ENCODE data around the gene LBP. TPM values are rescaled to one million over a fixed set of nuclear protein-coding genes. Genes with fewer than 3 reads are reported as not detected.

Gene LBP
- total and polyA plus RNA-seq, 2 of the 13 experiments (the other 11 are each of a cell fraction or from before 2014, with no cell fraction given) = 0.07 to 0.20 TPM

DNA sequence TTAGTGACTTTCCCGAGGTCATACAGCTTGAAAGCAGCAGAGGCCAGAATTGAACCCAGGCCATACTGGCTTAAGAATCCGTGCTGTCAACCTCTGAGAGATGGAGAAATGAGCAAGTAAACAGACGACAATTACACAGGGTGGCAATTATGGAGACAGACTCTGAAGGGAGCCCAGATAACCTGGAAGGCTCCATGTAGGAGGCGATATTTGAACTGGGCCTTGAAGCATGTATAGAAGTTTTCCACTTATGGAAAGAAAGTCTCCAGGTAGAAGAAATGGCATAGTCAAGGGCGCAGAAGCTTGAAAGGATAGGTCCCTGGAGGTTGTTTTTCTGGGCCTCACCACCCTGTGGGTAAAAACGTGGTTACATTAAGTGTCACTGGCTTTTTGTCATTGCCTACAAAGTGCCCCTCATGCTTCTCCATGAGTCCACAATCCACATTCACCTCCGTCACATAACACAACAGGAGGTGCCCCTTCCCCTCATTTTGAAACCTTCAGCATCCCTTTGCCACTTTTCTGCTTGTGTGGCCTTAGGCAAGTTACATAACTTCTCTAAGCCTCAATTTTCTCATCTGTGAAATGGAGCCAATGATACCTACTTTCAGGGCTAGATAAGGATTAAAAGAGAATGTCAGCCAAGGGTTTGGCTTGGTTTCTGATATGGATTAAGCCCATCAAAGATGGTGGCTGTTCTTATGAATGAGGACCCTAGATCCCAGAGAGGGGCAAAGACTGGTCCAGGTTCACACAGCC, 48.2 kb upstream of the LBP start:
- Histone ChIP-seq H4K20me1 (ENCODE audit: insufficient read depth, low read length) (no peaks in the 10 kb centered on the region), H3K4me3 (replicated peaks in 1 of 3; ENCODE audit: insufficient read depth in 1 of 3, low read depth in 2 of 3, low read length in 3 of 3) (no peak overlapping the region), H3K4me1 (ENCODE audit: insufficient read depth, low read length) (peaks cover 6% of the 10 kb centered on the region; the same call in 1 of the 2 replicates), H3K79me2 (ENCODE audit: insufficient read depth, low read length) (no peaks in the 10 kb centered on the region), H3K36me3 (replicated peaks in 1 of 2; ENCODE audit: control insufficient read depth in 1 of 2, insufficient read depth in 2 of 2, low read length in 2 of 2) (no peaks in the 10 kb centered on the region), H2AFZ (ENCODE audit: low read length) (no peak overlapping the region), H3K27ac (ENCODE audit: extremely low read length, insufficient read depth, low read length) (no peak overlapping the region), H3K27me3 (ENCODE audit: control insufficient read depth in 1 of 2, insufficient read depth in 2 of 2, low read length in 2 of 2) (peaks cover 2 to 35% of the 10 kb centered on the region in 2 experiments; a peak in 4 of 5 replicates), H3K4me2 (ENCODE audit: low read depth, low read length) (peak overlapping the region; percentile 30; the same call in 1 of the 2 replicates), H3K9ac (ENCODE audit: insufficient read depth, low read depth, low read length) (no peak overlapping the region), H3K9me3 (ENCODE audit: low read length) (no peaks in the 10 kb centered on the region)
- TF ChIP-seq, protein P1, sequence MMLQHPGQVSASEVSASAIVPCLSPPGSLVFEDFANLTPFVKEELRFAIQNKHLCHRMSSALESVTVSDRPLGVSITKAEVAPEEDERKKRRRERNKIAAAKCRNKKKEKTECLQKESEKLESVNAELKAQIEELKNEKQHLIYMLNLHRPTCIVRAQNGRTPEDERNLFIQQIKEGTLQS (CRISPR knock-in tag; IDR thresholded peaks at IDR 0.05) = no peak
- peak; percentile 47; the same call in 1 of the 2 replicates for TF ChIP-seq ZMYM3 (CRISPR knock-in tag; IDR thresholded peaks at IDR 0.05)
- peak; percentile 91 for TF ChIP-seq ZNF629 (CRISPR knock-in tag; conservative IDR thresholded peaks at IDR 0.05)
- ATAC-seq = no peak
- ChIA-PET POLR2A (no interaction called here), CTCF (ENCODE audit: low intra/inter-chr PET ratio, low total read pairs) (no interaction called here)
- DNase-seq (ENCODE audit: low spot score) = no peak
- BruUV-seq (replicated peaks) = no TSS peak
- 42% methylated on average over 7 of the region's 7 CpGs for WGBS (ENCODE audit: low lambda C conversion rate)
- in situ Hi-C loops (cut with HindIII; ENCODE audit: extremely low pct_ligation_motif_present, low pct_unique_long_range_greater_than_20kb) (no loop called here), intact Hi-C loops (cut with micrococcal nuclease; ENCODE audit: unreplicated experiment) (no loop called here)
- no peak for FAIRE-seq

DNA sequence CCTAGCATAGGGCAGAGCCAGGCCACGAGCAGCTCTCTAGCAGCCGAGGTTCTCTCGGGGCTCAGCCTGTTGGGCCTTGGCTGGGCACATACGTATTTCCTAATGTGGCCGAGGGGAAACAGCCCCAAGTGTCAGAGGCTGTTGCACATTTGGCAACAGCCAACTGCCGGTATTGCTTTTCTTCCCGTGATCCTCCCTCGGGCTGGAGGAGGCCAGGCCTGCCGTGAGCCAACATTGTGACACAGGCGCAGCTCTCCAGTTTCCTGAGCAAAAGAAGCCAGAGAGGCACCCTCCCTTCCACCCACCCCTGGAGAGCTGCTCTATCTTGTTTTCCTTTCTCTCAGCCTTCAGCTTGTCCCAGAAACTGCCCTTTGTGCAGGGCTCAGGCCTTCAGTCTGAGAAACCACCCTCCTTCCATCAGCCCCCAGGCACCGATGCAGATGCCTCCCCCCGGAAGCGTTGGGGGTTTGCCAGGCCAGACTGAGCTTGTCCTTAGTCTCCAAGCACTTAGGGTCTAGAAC, 47.5 kb upstream of the LBP start:
- H3K9ac ChIP-seq (ENCODE audit: insufficient read depth, low read depth, low read length) = no peak overlapping the region
- H3K9me3 ChIP-seq (ENCODE audit: low read length) = no peaks in the 10 kb centered on the region
- H3K36me3 ChIP-seq (replicated peaks in 1 of 2; ENCODE audit: control insufficient read depth in 1 of 2, insufficient read depth in 2 of 2, low read length in 2 of 2) = no peaks in the 10 kb centered on the region
- H3K4me1 ChIP-seq (ENCODE audit: insufficient read depth, low read length) = peaks cover 6% of the 10 kb centered on the region; the same call in 1 of the 2 replicates
- H3K27ac ChIP-seq (ENCODE audit: extremely low read length, insufficient read depth, low read length) = no peak overlapping the region
- intact Hi-C loops (cut with micrococcal nuclease; ENCODE audit: unreplicated experiment) (no loop called here), in situ Hi-C loops (cut with HindIII; ENCODE audit: extremely low pct_ligation_motif_present, low pct_unique_long_range_greater_than_20kb) (no loop called here)
- CTCF ChIA-PET (ENCODE audit: low intra/inter-chr PET ratio, low total read pairs) = no interaction called here
- no peaks in the 10 kb centered on the region for H3K79me2 ChIP-seq (ENCODE audit: insufficient read depth, low read length)
- H4K20me1 ChIP-seq (ENCODE audit: insufficient read depth, low read length) = no peaks in the 10 kb centered on the region
- H3K27me3 ChIP-seq (ENCODE audit: control insufficient read depth in 1 of 2, insufficient read depth in 2 of 2, low read length in 2 of 2) = peaks cover 2 to 36% of the 10 kb centered on the region in 2 experiments; a peak in 4 of 5 replicates
- DNase-seq (ENCODE audit: low spot score) = no peak
- no TSS peak for BruUV-seq (replicated peaks)
- peak overlapping the region; percentile 30 for H3K4me2 ChIP-seq (ENCODE audit: low read depth, low read length)
- TF ChIP-seq MAF1 (CRISPR knock-in tag; IDR thresholded peaks at IDR 0.05; ENCODE audit: borderline replicate concordance) (no peak), HES4 (CRISPR knock-in tag; IDR thresholded peaks at IDR 0.05; ENCODE audit: borderline replicate concordance) (0 out of 2 replicates have a peak, but pooled peaks have one; percentile 29), CEBPB (IDR thresholded peaks at IDR 0.05; ENCODE audit: borderline replicate concordance, low read depth, low read length) (0 out of 2 replicates have a peak, but pooled peaks have one; percentile 11)
- no peak overlapping the region for H2AFZ ChIP-seq (ENCODE audit: low read length)
- peak; percentile 47 for ATAC-seq
- 17% methylated on average over 13 of the region's 13 CpGs for WGBS (ENCODE audit: low lambda C conversion rate)
- POLR2A ChIA-PET = no interaction called here
- FAIRE-seq = no peak
- H3K4me3 ChIP-seq (replicated peaks in 1 of 3; ENCODE audit: insufficient read depth in 1 of 3, low read depth in 2 of 3, low read length in 3 of 3) = peak overlapping the region in 1 of 3 experiments; percentile 14; a peak in 1 of 6 replicates
